ENCODE measurements around the gene RGS11. TPM values are rescaled to one million over a fixed set of nuclear protein-coding genes. Genes with fewer than 3 reads are reported as not detected.

The RGS11 gene
- total and polyA plus RNA-seq, 2 of the 4 experiments (the other 2 are of a cell fraction) = under 0.01 to 0.48 TPM

GRCh38 chr16:324451-325334 lies 48.9 kb upstream of the RGS11 start:
- Histone ChIP-seq H4K8ac (ENCODE audit: low read depth in 2 of 2, low read length in 2 of 2) (no peak overlapping the region), H4K91ac (ENCODE audit: insufficient read depth, low read depth, low read length) (no peak overlapping the region), H3K9ac (ENCODE audit: low read depth, low read length) (no peak overlapping the region), H3K14ac (replicated peaks; ENCODE audit: low read depth, low read length) (no peak overlapping the region), H2AFZ (replicated peaks; ENCODE audit: low read length, poor library complexity) (no peak overlapping the region), H3K4ac (ENCODE audit: low read depth, low read length) (no peak overlapping the region), H2BK5ac (ENCODE audit: low read depth, low read length, poor library complexity, severe bottlenecking) (no peak overlapping the region), H3K27ac (ENCODE audit: insufficient read depth, low read length) (no peak overlapping the region), H2AK9ac (replicated peaks; ENCODE audit: low read depth, low read length, poor library complexity) (peak overlapping the region; percentile 88), H3K4me1 (ENCODE audit: control insufficient read depth, insufficient read depth, low read length) (peaks cover 9% of the 10 kb centered on the region), H2BK120ac (ENCODE audit: low read depth, low read length) (no peak overlapping the region), H2BK15ac (ENCODE audit: low read depth, low read length) (no peak overlapping the region), H3K4me2 (ENCODE audit: low read depth, low read length) (no peak overlapping the region), H3K79me1 (ENCODE audit: low read depth in 1 of 2, low read length in 2 of 2) (peaks cover 32 to 68% of the 10 kb centered on the region in 2 experiments), H3K9me1 (ENCODE audit: insufficient read depth, low read length) (peaks cover 26% of the 10 kb centered on the region), H4K5ac (ENCODE audit: low read depth, low read length) (no peak overlapping the region), H3K9me3 (ENCODE audit: control insufficient read depth, insufficient read depth, low read length) (no peaks in the 10 kb centered on the region), H3K4me3 (ENCODE audit: insufficient read depth, low read depth, low read length) (no peak overlapping the region), H3K56ac (ENCODE audit: extremely low read depth, insufficient read depth, low read length) (no peak overlapping the region), H3K23ac (ENCODE audit: low read depth, low read length) (no peak overlapping the region), H2BK20ac (ENCODE audit: low read depth, low read length) (no peak overlapping the region), H3K18ac (ENCODE audit: low read depth, low read length) (no peak overlapping the region), H3K36me3 (ENCODE audit: control insufficient read depth, insufficient read depth, low read length) (no peaks in the 10 kb centered on the region; the same call in 1 of the 2 replicates), H3K27me3 (ENCODE audit: control insufficient read depth, insufficient read depth, low read length) (no peaks in the 10 kb centered on the region), H4K20me1 (ENCODE audit: insufficient read depth, low read length) (peaks cover 80% of the 10 kb centered on the region), H2AK5ac (ENCODE audit: low read depth, low read length) (no peak overlapping the region)
- dilution Hi-C loops (cut with HindIII; ENCODE audit: low sequenced_read_pairs, unreplicated experiment) = no loop called here
- WGBS, 2 experiments (ENCODE audit: extremely low coverage in 2 of 2, insufficient read length in 1 of 2) = 82% methylated on average over 41 of the region's 55 CpGs; no CpG with 5 or more reads in 1 of the 2 experiments
- CTCF ChIA-PET = no interaction called here
- ATAC-seq (ENCODE audit: low read depth) (no peak), DNase-seq (no peak)
- POLR2A ChIA-PET (ENCODE audit: unreplicated experiment) = no interaction called here
- in situ Hi-C loops (cut with MboI; ENCODE audit: low sequenced_read_pairs) = no loop called here
- BruUV-seq (replicated peaks) = no TSS peak
- intact Hi-C loops (cut with micrococcal nuclease) = no loop called here
- TF ChIP-seq CEBPB (IDR thresholded peaks at IDR 0.05; ENCODE audit: low read depth, low read length) (no peak), NFE2L2 (IDR thresholded peaks at IDR 0.05; ENCODE audit: low read depth, low read length) (no peak), RCOR1 (IDR thresholded peaks at IDR 0.05; ENCODE audit: insufficient replicate concordance, low read length) (no peak), RFX5 (IDR thresholded peaks at IDR 0.05; ENCODE audit: low read depth, low read length) (no peak), ELK1 (IDR thresholded peaks at IDR 0.05; ENCODE audit: borderline replicate concordance, low read depth, low read length) (no peak), USF2 (IDR thresholded peaks at IDR 0.05; ENCODE audit: low read depth, low read length) (no peak), CTCF (conservative IDR thresholded peaks at IDR 0.05; ENCODE audit: low read depth, low read length) (no peak), CHD1 (IDR thresholded peaks at IDR 0.05; ENCODE audit: low read depth, low read length) (no peak), MAFK (IDR thresholded peaks at IDR 0.05; ENCODE audit: low read depth, low read length) (no peak), SMC3 (IDR thresholded peaks at IDR 0.05; ENCODE audit: low read depth, low read length) (no peak), RAD21 (IDR thresholded peaks at IDR 0.05; ENCODE audit: low read length) (no peak), MAZ (IDR thresholded peaks at IDR 0.05; ENCODE audit: borderline replicate concordance, low read depth, low read length) (no peak), BHLHE40 (IDR thresholded peaks at IDR 0.05; ENCODE audit: low read depth, low read length) (no peak), POLR2A (IDR thresholded peaks at IDR 0.05; ENCODE audit: low read depth, low read length) (no peak), MXI1 (IDR thresholded peaks at IDR 0.05; ENCODE audit: borderline replicate concordance, low read depth, low read length) (no peak)
